NT2/D1 (cell line): ENCODE measurements around the gene HM13.

ENCODE experiments used
- DNase-seq: peaks from one replicate; pipeline ENCODE4 v3.0.0-alpha.2; 2011; ENCODE audit warnings: low read depth, low spot score
- H3K27me3 ChIP-seq: 2 replicates; pipeline ENCODE4 v1.6.0; 2011; ENCODE audit warnings: mild to moderate bottlenecking; ENCODE audit not compliant: insufficient read length, insufficient read depth
- H3K36me3 ChIP-seq: 2 replicates; pipeline ENCODE4 v1.6.1; 2011; ENCODE audit warnings: mild to moderate bottlenecking, low read length, mixed read lengths; ENCODE audit not compliant: insufficient read depth, insufficient read length
- H3K4me1 ChIP-seq: 2 replicates; pipeline ENCODE4 v1.5.1; 2011; ENCODE audit not compliant: insufficient read depth, insufficient read length
- H3K4me3 ChIP-seq: 2 replicates; pipeline ENCODE4 v1.5.1; 2011; ENCODE audit warnings: low read depth; ENCODE audit not compliant: insufficient read length
- H3K9ac ChIP-seq: 2 replicates; pipeline ENCODE4 v1.6.0; 2011; ENCODE audit warnings: low read depth; ENCODE audit not compliant: insufficient read length
- H3K9me3 ChIP-seq: 2 replicates; pipeline ENCODE4 v1.5.1; 2011; ENCODE audit warnings: mild to moderate bottlenecking, low read length; ENCODE audit not compliant: insufficient read depth
- SUZ12 ChIP-seq: IDR thresholded peaks from 2 replicates; pipeline ENCODE4 v1.6.1; 2011; ENCODE audit not compliant: insufficient read length, insufficient read depth; ENCODE audit errors: extremely low read depth
- YY1 ChIP-seq: IDR thresholded peaks from 2 replicates; pipeline ENCODE4 v1.6.1; 2011; ENCODE audit not compliant: insufficient read length, insufficient read depth
- ZNF274 ChIP-seq: IDR thresholded peaks from 2 replicates; pipeline ENCODE4 v1.6.1; 2011; ENCODE audit warnings: mild to moderate bottlenecking, low read depth, low read length

The HM13 gene

GRCh38 chr20:31547720-31548298 is 33.6 kb downstream of the HM13 start:
- no peaks in the 10 kb centered on the region for H3K9me3 ChIP-seq
- DNase-seq = no peak
- TF ChIP-seq SUZ12 = no peak
- TF ChIP-seq YY1 = no peak
- peaks cover 80% of the 10 kb centered on the region for H3K36me3 ChIP-seq
- H3K9ac ChIP-seq = no peak overlapping the region
- no peaks in the 10 kb centered on the region for H3K4me1 ChIP-seq
- no peak overlapping the region for H3K4me3 ChIP-seq
- no peaks in the 10 kb centered on the region for H3K27me3 ChIP-seq

GRCh38 chr20:31548820-31549512 is 34.7 kb downstream of the HM13 start:
- no peak overlapping the region for H3K9ac ChIP-seq
- TF ChIP-seq YY1 (no peak), ZNF274 (no peak)
- H3K36me3 ChIP-seq = peaks cover 84% of the 10 kb centered on the region

GRCh38 chr20:31549513-31549880 is 35.3 kb downstream of the HM13 start:
- H3K36me3 ChIP-seq = peaks cover 83% of the 10 kb centered on the region

More at GRCh38 chr20:31548820-31549512, 34.7 kb downstream of the HM13 start:
- DNase-seq = no peak
- no peaks in the 10 kb centered on the region for H3K27me3 ChIP-seq
- H3K4me1 ChIP-seq = no peaks in the 10 kb centered on the region
- no peak overlapping the region for H3K4me3 ChIP-seq
- no peaks in the 10 kb centered on the region for H3K9me3 ChIP-seq

GRCh38 chr20:31550099-31550498 is 35.9 kb downstream of the HM13 start:
- Histone ChIP-seq H3K4me3 (no peak overlapping the region), H3K27me3 (no peaks in the 10 kb centered on the region), H3K9me3 (no peaks in the 10 kb centered on the region), H3K9ac (no peak overlapping the region), H3K4me1 (no peaks in the 10 kb centered on the region), H3K36me3 (peaks cover 83% of the 10 kb centered on the region)
- DNase-seq = no peak
- TF ChIP-seq SUZ12 (no peak), ZNF274 (no peak), YY1 (no peak)

More at GRCh38 chr20:31549513-31549880, 35.3 kb downstream of the HM13 start:
- no peak for DNase-seq
- Histone ChIP-seq H3K4me1 (no peaks in the 10 kb centered on the region), H3K9me3 (no peaks in the 10 kb centered on the region), H3K9ac (no peak overlapping the region), H3K27me3 (no peaks in the 10 kb centered on the region), H3K4me3 (no peak overlapping the region)
- TF ChIP-seq ZNF274 (no peak), SUZ12 (no peak), YY1 (no peak)

GRCh38 chr20:31551163-31552081 is 37.2 kb downstream of the HM13 start:
- TF ChIP-seq ZNF274 (no peak), YY1 (no peak), SUZ12 (no peak)
- no peak overlapping the region for H3K9ac ChIP-seq
- H3K36me3 ChIP-seq = peaks cover 86% of the 10 kb centered on the region
- H3K4me1 ChIP-seq = no peaks in the 10 kb centered on the region
- no peak for DNase-seq
- no peaks in the 10 kb centered on the region for H3K27me3 ChIP-seq
- H3K9me3 ChIP-seq = no peaks in the 10 kb centered on the region
- H3K4me3 ChIP-seq = no peak overlapping the region

- H3K9ac ChIP-seq = no peak overlapping the region
- DNase-seq = no peak
- H3K36me3 ChIP-seq = peaks cover 63% of the 10 kb centered on the region
- no peaks in the 10 kb centered on the region for H3K9me3 ChIP-seq
- H3K4me1 ChIP-seq = peaks cover 4% of the 10 kb centered on the region
- H3K4me3 ChIP-seq = no peak overlapping the region
- H3K27me3 ChIP-seq = no peaks in the 10 kb centered on the region
- TF ChIP-seq SUZ12 (no peak), ZNF274 (no peak), YY1 (no peak)
Measured at GRCh38 chr20:31555203-31555775, 41.0 kb downstream of the HM13 start.

- DNase-seq = no peak
- Histone ChIP-seq H3K9me3 (no peaks in the 10 kb centered on the region), H3K9ac (no peak overlapping the region), H3K36me3 (peaks cover 64% of the 10 kb centered on the region), H3K27me3 (no peaks in the 10 kb centered on the region), H3K4me3 (no peak overlapping the region), H3K4me1 (peaks cover 9% of the 10 kb centered on the region)
- TF ChIP-seq SUZ12 (no peak), YY1 (no peak), ZNF274 (no peak)
Measured at GRCh38 chr20:31559704-31560093, 45.5 kb downstream of the HM13 start.
